ENCODE measurements around the gene CACNG8.

The CACNG8 gene

DNA sequence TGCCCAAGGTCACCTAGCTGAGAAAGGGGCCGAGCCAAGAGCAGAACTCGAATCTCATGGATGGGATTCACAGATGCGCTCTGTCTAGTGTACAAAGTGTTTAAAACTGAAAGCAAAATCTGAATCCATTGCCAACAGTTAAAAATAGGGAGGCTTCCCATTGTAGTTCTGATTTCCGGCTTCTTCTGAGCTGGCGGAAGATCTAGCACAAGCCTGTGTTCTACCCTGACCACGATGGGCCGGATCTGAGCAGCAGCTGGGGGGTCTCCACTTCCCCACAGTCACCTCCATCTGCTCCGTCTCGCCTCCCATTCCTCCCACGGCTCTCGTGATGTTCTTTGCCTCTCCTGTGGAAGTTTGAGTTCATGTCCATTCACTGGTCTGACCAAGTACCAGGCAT is 2.4 kb downstream of the CACNG8 start:
- no peak for DNase-seq

DNA sequence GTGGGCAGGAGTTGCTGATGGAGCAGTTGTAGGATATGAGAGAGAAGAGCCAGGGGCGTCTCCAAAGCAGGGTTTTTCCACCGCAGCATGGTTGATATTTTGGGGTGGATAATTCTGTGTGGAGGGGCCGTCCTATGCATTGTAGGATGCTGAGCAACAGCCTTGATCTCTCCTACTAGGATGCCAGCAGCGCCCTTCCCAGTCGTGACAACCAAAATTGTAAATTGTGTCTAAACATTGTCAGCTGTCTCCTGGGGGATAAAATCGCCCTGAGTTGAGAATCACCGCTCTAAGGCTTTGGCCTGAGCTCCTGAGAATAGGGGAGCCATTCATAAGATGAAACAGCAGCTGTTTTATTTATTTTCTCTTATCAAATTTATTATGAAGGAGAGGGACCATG is 4.2 kb downstream of the CACNG8 start:
- no peak for DNase-seq

- DNase-seq, result no peak
These were observed 6.6 kb downstream of the CACNG8 start for GRCh38 chr19:53969366-53969765.

GRCh38 chr19:53971673-53972072 is 8.9 kb downstream of the CACNG8 start:
- no peak for DNase-seq

- peak; percentile 80 for DNase-seq
These were observed 14.8 kb downstream of the CACNG8 start for GRCh38 chr19:53977429-53977990.

DNA sequence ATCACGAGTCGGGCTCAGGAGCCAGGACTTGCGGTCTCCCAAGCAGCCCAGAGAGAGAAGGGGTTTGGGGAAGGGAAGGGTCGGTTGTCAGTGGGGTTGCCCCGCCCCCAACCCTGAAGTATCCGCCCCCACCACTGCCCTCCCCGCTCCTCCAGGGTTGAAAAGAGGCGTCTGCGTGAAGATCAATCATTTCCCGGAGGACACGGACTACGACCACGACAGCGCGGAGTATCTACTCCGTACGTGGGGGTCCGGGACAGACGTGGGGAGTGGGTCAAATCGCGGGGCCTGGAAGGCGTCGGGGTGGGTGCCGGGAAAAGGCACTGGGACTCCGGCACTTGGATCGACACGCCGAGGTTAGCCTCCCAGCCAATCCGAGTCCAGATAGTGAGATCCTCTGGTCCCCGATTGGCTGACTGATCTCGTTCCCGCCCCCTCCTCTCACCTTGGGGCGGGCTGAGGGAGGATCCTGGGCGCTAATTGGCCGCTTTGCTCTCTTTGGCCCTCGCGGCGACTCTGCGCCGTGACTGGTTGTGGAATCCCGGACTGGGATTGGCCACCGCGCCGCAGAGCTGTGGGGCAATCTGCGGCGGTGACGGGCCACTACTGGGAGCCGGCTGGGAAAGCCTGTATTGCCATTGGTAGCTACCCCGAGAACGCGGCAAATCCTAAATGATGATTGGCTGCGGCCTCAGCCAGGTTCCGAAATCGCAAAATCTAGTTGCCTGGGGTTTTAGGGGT is 15.4 kb downstream of the CACNG8 start:
- DNase-seq, result peak; percentile 64

DNA sequence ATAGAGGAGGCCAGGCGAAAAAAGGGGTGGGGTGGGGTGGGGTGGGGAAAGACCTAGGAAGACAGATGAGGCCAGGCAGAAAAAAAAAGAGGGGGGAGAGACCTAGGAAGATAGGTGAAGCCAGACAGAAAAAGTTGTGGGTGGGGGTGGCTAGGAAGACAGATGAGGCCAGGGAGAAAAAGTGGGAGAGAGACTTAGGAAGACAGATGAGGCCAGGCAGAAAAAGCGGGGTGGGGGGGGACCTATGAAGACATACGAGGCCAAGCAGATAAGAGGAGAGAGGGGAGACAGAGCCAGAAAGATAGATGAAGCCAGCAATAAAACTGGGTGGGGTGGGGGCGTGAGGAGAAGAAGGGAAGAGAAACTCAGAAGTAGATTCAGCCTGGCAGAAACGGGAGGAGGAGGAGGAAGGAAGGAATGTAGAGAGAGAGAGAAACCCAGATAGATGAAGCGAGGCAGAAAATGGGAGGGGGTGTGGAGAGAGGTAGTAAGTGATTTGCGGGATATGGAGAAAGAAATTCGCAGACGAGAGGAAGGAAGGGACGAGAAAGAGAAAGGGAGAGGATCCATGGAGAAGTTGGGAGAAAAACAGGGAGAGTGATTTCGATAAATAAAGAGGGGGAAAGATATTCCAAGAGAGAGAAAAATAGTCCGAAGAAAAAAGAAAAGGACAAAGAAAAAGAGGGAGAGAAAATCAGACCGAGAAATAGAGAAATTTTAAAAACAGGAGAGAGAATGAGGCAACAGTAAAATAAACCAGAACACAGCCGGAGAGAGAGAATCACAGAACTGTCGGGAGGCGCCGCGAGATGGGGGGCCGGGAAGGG is 16.5 kb downstream of the CACNG8 start:
- no peak for DNase-seq

DNA sequence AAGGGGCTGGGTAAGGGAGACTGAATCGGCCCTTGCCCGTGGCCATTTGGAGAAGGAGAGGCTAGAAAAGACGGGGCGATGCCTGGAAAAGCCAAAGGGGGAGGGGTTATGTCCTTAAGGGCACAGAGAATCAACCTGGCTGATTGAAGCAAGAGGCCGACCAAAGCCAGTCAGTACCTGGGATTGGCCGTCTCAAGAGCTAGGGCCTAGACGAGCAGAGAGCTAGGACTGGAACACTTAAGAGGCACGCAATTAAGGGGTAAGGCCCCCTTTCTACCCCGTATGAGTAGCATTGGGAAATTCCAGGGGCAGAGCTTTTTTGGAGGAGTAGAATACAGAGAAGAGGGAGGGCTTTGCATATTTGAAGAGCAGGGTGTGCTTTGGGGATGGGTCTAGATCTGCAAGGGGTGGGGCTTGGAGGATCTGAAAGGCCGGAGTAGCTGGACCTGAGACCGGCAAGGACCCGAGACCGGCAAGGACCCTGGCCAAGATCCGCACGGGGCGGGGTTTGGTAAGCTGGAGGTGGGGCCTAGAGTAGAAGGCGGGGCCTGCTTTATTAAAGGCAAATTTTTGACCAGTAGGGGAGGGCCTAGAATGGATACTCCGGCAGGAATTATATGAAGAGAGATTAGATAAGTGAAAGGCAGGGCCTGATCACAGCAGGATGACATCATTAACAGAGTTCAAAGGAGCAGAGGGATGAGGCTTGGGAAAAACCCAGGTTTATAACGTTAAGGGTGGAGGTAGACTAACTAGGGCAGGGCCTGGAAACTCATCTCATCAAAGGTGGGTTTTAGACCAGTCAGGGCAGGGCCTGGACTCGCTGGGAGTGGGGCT is 18.0 kb downstream of the CACNG8 start:
- no peak for DNase-seq

DNA sequence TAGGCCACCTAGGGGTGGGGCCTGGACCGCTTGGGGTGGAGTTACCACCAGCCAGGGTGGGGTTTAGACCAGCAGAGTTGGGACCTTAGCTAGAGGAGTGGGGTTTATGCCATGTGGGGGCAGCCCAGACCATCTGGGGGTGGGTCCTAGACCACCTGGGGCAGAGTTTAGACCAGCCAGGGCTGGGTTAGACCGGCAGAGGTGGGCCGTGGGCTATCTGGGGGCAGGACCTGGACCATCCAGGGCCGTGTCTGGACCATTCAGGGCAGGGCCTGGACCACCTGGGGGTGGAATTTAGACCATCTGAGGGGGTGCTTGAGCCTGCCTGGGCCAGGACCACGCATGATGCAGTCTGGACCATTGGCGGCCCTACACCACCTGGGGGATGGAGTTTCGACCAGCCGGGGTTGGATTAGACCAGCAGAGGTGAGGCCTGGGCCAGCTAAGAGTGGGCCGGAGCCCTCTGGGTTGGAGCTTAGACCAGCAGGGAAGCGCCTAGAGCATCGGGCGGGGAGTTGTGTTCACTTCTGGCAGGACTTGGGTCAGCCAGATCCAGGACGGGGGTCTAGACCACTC is 18.7 kb downstream of the CACNG8 start:
- DNase-seq, result no peak

GRCh38 chr19:53982001-53982451 is 19.3 kb downstream of the CACNG8 start:
- DNase-seq, result no peak

DNA sequence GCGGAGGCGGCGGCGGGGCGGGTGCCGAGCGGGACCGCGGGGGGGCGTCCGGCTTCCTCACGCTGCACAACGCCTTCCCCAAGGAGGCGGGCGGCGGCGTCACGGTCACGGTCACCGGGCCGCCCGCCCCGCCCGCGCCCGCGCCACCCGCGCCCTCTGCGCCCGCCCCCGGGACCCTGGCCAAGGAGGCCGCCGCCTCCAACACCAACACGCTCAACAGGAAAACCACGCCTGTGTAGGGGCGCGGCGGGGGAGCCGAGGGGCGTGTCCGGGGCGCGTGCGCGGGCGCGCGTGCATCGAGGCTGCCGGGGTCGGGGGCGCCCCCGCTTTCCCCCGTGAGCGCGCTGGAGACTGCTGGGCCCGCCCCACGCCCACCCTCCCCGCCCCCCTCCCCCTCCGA is 19.9 kb downstream of the CACNG8 start:
- no peak for DNase-seq

DNA sequence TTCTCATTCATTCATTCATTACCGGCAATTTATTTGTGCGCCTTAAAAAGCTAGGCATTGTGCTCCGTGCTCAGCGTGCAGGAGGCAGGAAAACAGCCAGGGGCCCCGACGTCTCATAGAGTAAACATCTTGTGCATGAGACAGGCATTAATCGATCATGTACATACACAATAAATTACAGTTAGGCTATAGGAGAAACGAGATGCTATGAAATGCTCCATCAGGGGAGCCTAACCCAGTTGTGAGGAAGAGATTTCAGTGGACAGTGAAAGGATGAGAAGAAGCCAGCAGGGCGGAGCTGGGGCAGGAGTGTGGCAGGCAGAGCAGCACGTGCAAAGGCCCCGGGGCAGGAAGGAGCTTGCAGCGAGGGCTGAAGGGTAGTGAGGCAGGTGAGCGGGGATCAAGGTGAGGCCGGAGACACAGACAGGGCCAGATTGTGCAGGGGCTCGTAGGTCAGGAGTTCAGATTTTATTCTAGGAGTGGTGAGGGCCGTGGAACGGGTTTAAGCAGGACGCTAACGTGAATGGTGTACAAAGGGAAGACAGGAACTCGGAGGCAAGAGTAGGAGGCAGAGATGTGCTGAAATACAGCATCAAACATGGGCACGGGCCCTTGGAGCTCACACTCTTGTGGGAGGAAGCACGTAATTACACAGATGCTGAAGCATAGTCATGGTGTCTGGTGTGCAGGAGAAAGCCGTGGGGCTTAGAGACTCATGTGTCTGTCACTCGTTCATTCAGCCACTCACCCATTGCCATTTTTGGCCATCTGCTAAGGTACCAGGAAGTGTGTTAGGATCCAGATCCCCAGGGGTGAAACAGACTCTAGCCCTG is 20.9 kb downstream of the CACNG8 start:
- DNase-seq, result no peak

- no peak for DNase-seq
These were observed 23.1 kb downstream of the CACNG8 start for GRCh38 chr19:53985863-53986262.

DNA sequence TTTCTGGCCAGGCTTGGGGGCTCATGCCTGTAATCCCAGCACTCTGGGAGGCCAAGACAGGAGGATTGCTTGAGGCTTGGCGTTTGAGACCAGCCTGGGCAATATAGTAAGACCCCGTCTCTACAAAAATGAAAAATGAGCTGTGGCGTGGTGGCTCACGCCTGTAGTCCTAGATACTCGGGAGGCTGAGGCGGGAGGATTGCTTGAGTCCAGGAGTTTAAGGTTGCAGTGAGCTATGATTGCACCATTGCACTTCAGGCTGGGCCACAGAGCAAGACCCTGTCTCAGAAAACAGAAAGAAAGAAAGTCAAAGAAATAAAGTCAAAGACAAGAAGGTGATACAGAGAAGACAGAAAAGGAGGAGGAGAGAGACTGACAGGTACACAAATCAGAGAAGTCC is 26.2 kb downstream of the CACNG8 start:
- no peak for DNase-seq

GRCh38 chr19:53989600-53990533 is 27.1 kb downstream of the CACNG8 start:
- no peak for DNase-seq

DNA sequence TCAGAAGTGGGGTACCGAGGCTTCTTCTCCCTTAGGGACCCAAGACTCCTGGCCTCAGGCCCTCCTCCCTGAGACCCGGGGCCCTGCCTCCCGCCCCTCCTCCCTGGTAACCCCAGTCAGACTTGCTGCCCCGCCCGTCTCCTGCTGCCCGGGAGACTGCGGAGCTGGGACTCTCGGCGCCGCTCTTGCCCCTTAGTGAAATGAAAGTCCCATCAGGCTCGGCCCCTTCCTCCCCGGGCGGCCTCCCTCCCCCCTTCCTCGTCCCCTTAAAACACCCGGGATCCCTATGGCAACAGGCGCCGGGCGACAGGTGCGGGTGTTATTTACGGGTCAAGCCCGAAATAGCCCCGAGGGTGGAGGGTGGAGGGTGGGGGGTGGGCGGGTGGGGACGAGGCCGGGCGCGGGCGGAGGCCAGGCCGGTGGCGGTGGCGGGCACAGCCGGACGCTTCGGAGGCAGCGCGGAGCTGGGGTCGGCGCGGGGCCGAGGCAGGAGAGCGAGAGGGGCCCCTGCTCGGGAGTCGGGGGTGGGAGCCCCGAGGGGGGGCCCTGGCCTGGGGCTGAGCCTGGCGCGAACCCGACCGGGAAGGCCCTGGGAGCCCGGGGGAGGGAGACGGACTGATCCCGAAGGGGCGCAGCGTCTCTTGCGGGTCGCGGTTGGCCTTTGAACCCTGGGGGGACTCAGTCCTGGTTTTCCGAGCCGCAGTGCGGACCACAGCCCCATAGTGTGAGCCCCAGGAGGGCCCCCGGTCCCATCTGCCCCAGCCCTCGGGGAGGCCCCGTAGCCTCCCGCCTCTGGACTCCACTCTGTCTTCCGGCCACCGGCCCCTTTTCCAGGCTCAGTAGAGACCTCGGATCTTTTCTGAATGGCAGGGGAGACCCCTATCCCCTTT is 28.7 kb downstream of the CACNG8 start, which contains the start of gene CACNG6:
TSS of gene CACNG6 (plus strand) at position 414 of the 890 bp plus-strand sequence. CDS start 1,241 bp downstream, outside the sequence.
- no peak for DNase-seq

DNA sequence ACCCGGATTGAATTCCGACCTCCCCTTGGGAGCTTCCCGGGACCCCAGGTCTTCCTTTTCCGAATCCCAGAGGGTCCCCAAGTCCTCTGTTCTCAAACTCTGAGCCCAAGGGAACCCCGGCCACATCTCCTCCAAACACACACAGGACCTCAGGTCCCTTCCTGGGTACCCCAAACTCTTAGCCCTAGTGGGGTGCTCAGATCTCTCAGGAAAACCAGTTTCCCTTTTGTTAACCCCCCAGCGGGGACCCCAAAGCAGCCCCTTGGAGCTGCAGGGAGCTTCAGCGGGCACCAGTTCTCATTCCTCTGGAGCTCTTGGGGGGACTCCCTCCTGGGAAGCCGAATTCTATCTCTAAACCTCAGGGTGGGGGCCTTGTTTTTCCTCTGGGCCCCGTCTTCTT is 29.5 kb downstream of the CACNG8 start:
- no peak for DNase-seq

DNA sequence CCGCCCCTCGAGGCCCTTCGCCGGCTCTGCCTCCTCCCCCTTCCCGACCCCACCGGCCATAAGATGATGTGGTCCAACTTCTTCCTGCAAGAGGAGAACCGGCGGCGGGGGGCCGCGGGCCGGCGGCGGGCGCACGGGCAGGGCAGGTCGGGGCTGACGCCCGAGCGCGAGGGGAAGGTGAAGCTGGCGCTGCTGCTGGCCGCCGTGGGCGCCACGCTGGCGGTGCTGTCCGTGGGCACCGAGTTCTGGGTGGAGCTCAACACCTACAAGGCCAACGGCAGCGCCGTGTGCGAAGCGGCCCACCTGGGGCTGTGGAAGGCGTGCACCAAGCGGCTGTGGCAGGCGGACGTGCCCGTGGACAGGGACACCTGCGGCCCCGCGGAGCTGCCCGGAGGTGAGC is 30.1 kb downstream of the CACNG8 start:
- no peak for DNase-seq

GRCh38 chr19:53993448-53993847 is 30.7 kb downstream of the CACNG8 start:
- no peak for DNase-seq
